Measurements from ENCODE around the gene FXYD6. TPM values are rescaled to one million over a fixed set of nuclear protein-coding genes. Genes with fewer than 3 reads are reported as not detected.

The FXYD6 gene
- total RNA-seq, 1 donor, result 1.3 TPM

DNA sequence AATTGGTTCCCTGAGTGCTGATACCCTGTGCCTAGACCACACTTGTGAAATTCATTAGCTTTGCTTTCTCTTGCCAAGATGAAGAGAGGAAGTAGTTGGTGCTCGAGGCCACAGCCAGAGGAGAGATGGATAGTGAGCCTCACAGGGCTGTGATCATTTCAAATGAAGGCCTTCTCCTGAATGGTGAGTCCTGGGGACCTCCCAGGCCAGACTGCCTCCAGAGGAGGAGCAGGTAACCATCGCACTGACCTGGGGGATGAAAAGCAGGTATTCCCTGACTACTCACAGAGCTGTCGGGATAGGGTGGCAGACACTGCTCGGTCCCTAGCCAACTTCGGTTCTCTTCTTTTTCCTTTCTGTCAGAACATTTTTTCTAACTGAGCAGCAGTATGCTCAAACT, 4.8 kb upstream of the FXYD6 start:
- H3K4me3 ChIP-seq (ENCODE audit: low read depth, low read length), result no peak overlapping the region
- TF ChIP-seq, protein P1, sequence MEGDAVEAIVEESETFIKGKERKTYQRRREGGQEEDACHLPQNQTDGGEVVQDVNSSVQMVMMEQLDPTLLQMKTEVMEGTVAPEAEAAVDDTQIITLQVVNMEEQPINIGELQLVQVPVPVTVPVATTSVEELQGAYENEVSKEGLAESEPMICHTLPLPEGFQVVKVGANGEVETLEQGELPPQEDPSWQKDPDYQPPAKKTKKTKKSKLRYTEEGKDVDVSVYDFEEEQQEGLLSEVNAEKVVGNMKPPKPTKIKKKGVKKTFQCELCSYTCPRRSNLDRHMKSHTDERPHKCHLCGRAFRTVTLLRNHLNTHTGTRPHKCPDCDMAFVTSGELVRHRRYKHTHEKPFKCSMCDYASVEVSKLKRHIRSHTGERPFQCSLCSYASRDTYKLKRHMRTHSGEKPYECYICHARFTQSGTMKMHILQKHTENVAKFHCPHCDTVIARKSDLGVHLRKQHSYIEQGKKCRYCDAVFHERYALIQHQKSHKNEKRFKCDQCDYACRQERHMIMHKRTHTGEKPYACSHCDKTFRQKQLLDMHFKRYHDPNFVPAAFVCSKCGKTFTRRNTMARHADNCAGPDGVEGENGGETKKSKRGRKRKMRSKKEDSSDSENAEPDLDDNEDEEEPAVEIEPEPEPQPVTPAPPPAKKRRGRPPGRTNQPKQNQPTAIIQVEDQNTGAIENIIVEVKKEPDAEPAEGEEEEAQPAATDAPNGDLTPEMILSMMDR (IDR thresholded peaks at IDR 0.05; ENCODE audit: insufficient read depth, low read length), result no peak
- no peak for DNase-seq (ENCODE audit: low read depth)

DNA sequence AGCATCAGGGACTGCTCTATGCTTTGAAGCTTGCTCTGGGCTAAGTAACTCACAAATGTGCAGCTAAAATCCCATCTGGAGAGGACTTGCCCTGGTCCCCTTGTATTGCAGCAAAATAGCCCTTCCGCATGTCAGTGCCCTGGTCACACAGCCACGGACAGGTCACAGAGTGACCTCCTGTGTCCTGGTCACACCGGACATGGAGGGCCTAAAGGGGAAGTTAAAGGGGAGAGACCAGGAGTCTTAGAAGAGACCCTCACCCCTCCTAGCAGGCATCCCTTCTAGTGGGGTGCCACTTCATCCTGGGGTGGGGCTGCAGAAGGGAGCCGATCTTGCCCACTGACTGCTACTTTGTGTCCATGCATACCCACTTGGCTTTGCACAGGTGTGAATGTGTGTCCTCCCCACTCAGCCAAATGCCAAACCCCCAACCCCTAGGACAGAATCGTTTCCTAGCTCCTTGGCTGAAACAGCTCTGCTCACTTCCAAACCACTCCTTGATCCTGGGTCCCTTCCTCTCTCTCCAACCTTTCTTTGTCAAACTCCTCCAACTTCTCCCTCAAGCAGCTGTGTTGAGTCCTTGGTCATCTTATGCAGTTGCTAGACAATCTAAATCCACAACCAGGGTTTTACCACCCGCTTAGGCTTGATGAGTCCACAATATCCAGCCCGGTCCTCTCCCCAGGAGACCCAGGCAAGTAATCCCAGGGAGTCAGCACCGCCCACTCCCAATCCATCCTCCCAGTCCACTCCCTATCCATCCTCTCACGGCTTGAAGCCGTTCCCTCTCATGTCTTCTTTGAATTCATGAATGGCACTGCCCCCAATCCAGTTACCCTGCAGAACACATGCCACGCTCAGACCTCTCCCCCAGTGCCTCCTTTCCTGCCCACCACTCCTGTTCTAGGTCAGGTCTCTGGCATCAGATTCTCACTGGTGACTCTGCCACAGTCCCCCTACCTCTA, 3.3 kb upstream of the FXYD6 start:
- H3K4me3 ChIP-seq (ENCODE audit: low read depth, low read length), result no peak overlapping the region
- DNase-seq (ENCODE audit: low read depth), result no peak

DNA sequence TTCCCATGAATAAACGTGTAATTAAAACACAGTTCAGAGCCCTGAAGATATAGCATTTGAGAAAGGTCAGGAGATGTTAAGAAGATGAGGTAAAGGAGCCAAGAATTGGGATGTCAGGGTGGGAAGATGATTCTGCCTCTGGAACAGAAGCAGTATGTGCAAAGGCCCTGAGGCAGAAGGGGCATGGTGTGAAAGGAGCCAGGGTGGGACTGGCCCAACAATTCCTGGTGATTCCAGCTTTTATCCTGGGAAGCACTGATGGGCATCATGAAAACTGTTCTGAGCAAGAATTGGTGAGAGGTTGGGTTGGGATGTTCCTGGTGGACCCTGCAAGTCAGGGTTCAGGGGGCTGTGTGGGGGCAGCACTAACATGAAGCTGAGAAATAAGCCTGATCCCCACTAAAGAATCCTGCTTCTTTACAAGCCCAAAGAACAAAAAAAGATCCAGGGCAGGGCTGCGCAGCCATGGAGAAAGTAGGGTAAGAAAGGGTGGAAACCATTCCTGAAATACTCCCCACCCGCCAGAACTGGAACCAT, 2.5 kb upstream of the FXYD6 start:
- TF ChIP-seq, protein P1 (IDR thresholded peaks at IDR 0.05; ENCODE audit: insufficient read depth, low read length), result no peak
- no peak overlapping the region for H3K4me3 ChIP-seq (ENCODE audit: low read depth, low read length)
- no peak for DNase-seq (ENCODE audit: low read depth)

More for the DNA sequence above, 3.3 kb upstream of the FXYD6 start:
- TF ChIP-seq, protein P1 (IDR thresholded peaks at IDR 0.05; ENCODE audit: insufficient read depth, low read length), result no peak

DNA sequence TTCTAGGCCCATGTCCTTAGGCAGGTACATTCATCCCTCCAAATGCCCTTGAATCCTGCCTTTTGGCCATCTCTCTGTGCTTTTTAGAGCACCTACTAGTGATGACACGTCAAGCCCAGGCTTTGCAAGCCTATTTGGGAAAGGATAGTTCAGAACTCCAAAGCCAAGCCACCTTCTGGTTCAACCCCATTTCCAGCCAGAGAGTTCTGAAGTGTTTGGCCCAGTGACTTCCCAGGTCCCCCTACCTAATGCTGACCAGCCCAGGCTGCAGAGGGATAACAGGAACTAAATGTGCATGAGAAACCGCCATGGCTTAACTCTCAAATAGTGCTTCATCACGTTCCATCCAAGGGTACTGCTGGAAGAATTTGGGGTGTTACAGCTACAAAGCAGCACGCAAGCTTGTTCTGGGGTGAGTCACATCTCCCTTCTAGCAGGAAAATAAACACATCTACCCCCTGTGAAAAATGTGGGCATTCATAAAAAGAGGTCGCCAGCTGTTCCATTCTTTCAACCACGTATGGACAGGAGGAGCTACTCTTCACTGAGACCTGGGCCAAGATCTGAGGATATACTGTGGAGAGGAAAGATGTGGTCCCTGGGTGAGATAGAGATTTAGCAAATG, 2.0 kb upstream of the FXYD6 start:
- no peak for DNase-seq (ENCODE audit: low read depth)
- TF ChIP-seq, protein P1 (IDR thresholded peaks at IDR 0.05; ENCODE audit: insufficient read depth, low read length), result no peak

DNA sequence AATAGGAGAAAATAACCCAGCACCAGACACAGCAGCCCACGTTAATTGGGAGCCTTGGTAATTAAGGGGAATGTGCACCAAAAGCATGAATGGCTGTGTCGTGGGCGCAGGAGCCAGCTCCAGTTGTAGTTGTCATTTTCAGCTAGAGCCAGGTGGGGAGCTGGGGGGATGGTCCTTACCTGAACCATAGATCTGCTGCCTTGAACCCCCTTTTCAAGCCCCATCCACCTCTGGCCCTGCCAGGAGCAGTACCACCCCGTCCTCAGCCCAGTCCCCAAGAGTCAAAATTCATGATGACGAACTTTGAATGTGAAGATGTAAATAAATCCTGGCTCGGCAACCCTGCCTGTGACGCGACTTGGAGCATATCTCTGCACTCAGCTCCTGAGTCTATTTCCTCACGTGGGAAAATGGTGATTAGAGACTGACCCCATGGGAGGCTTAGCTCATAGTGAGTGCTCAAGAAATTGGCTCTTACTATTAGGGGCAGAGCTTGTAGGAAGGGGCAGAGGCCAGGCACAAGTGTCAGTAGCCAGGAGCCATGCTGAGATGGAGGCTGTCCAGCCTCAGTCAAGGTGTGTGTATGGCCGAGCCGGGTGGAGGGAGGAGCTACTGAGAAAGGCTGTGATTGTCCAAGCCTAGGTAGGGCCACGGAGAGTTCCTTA, 794 bp upstream of the FXYD6 start:
- H3K4me3 ChIP-seq (ENCODE audit: low read depth, low read length), result no peak overlapping the region
- no peak for DNase-seq (ENCODE audit: low read depth)
- TF ChIP-seq, protein P1 (IDR thresholded peaks at IDR 0.05; ENCODE audit: insufficient read depth, low read length), result no peak

More for the DNA sequence above, 2.0 kb upstream of the FXYD6 start:
- no peak overlapping the region for H3K4me3 ChIP-seq (ENCODE audit: low read depth, low read length)

DNA sequence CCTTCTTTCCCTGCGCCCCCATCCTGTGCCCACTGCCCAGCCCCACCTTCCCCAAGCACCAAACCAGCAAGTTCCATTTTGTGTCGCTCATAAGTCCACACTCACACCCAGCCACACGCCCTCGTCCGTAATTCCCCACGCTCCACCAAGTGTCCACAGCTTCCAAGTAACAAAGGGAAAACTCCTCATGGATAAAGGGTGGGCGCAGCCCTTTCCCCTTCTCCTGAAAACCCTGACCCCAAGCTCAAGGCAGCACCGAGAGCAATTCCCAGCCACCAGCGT, 458 bp downstream of the FXYD6 start:
- H3K4me3 ChIP-seq (ENCODE audit: low read depth, low read length), result no peak overlapping the region
- no peak for DNase-seq (ENCODE audit: low read depth)
- TF ChIP-seq, protein P1 (IDR thresholded peaks at IDR 0.05; ENCODE audit: insufficient read depth, low read length), result no peak
